T-helper 2 cell treated with Interferon-gamma antibody and Interleukin-4, amounts not matched to agents 5 μg/mL and 100 μg/mL, for 36 hours (primary cell): ENCODE measurements around the gene GATA6.
"Not testable (repeated sequence)": the region's sequence is repeated elsewhere in the genome, so short reads cannot be mapped to it uniquely, and the experiment has no call there.

Experiments used
- DNase-seq: peaks from one replicate; pipeline ENCODE4 v3.0.0; 2021; ENCODE audit warnings: low spot score
- H3K27ac Mint-ChIP-seq: one replicate; pipeline ENCODE4 v1.8.0; 2021; ENCODE audit warnings: mild to moderate bottlenecking, mixed read lengths
- H3K27me3 Mint-ChIP-seq: one replicate; pipeline ENCODE4 v1.8.0; 2021; ENCODE audit warnings: low read depth, mixed read lengths
- H3K36me3 Mint-ChIP-seq: one replicate; pipeline ENCODE4 v1.8.0; 2021; ENCODE audit warnings: low read depth, mixed read lengths
- H3K4me1 Mint-ChIP-seq: one replicate; pipeline ENCODE4 v1.8.0; 2021; ENCODE audit warnings: low read depth, mixed read lengths
- H3K4me3 Mint-ChIP-seq: one replicate; pipeline ENCODE4 v1.8.0; 2022; ENCODE audit warnings: mild to moderate bottlenecking, moderate library complexity, mixed read lengths
- H3K9me3 Mint-ChIP-seq: one replicate; pipeline ENCODE4 v1.8.0; 2021; ENCODE audit warnings: mixed read lengths

The GATA6 gene

DNA sequence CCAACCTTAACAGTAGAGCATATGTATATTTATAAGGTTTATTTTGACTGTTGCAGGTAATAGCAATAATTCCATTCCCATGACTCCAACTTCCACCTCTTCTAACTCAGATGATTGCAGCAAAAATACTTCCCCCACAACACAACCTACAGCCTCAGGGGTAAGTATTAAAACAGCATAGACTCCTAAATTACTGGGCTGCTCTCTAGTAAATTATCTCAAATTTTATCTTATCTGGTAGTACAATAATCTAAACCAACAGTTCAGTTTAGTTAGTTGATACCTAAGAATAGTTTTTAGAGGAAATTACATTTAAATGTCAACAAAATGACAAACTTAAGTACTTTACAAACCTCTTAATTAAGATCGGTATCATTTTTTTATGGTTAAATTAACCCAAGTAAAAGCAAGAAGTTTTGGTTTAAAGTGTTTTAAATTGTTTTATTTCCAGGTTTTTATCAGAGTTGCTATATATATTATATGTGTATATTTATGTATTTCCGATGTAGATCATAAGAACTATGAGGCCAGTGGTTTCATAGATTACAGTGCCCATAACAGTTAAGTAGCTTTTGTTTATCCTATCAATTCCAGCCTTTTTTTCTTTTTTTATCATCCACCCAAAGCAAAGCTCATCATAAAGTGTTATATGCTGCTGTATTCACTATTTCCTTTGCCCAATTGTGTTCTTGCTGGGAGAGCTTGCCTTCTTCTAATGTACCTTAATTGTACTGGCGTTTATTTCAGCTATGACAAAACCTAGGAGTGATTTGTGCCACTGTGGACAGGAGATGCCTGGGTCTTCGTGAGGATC, 13.7 kb downstream of the GATA6 start:
- no peak for DNase-seq

DNA sequence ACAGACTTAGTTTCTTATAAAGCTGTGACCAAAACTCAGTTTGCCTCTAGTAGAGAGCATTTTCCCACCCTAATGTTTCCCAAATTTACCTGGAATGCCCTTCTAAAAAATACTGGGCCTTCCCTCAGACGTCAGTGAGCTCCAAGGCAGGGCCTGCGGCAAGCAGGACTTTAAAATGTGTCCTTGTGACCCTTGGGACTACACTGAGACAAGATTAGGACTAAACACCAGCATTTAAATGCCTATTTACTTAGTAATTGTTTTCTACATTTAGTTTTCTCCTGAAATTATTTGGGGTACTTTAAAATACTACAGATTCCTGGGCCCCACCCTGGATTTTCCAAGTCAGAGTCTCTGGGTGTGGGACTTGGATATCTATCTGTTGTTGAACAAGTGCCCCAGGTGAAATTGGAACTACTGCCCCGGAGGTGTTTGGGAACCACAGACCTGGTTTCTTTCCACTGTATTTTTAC, 14.3 kb downstream of the GATA6 start:
- Mint-ChIP-seq H3K9me3 (no peaks in the 10 kb centered on the region), H3K4me1 (no peaks in the 10 kb centered on the region), H3K27me3 (peaks cover 4% of the 10 kb centered on the region), H3K36me3 (no peaks in the 10 kb centered on the region), H3K4me3 (no peak overlapping the region), H3K27ac (no peak overlapping the region)
- no peak for DNase-seq

More for the DNA sequence above, 13.7 kb downstream of the GATA6 start:
- Mint-ChIP-seq H3K4me3 (no peak overlapping the region), H3K27me3 (peaks cover 4% of the 10 kb centered on the region), H3K4me1 (no peaks in the 10 kb centered on the region), H3K36me3 (no peaks in the 10 kb centered on the region), H3K9me3 (no peaks in the 10 kb centered on the region), H3K27ac (no peak overlapping the region)

DNA sequence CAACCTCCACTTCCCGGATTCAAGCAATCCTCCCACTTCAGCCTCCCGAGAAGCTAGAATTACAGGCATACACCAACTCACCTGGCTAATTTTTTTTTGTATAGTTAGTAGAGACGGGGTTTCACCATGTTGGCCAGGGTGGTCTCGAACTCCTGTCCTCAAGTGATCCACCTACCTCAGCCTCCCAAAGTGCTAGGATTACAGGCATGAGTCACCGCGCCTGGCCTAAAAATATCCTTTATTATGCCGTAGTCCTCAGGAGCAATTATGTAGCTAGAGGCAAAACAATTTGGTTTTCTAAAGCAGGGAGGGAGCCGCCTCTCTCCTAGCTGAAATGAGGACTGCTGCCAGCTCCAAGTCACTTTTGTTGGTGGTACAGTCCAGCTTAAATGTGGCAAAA, 15.2 kb downstream of the GATA6 start:
- H3K4me1 Mint-ChIP-seq, H3K36me3 Mint-ChIP-seq, H3K9me3 Mint-ChIP-seq, H3K27me3 Mint-ChIP-seq, H3K4me3 Mint-ChIP-seq, H3K27ac Mint-ChIP-seq, DNase-seq: not testable (repeated sequence)

DNA sequence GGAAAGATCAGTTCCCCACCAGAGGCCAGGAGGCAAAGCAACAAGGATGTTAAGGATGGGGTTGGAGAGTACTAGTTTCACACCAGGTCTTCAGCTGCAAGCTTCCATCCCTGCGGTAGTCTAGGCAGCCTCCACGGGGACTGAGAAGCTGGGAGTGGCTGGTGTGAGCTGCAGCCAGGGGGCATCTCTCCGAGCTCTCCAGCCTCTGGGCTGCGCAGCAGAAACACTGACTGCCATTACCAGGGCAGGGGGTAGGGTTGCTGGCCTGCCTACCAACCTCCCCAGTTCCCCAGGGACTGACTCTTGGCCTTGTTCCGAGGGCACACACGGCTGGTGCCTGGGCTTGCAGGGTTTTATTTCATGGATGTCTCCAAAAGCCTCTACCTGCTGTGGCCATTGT, 15.9 kb downstream of the GATA6 start:
- H3K27ac Mint-ChIP-seq = no peak overlapping the region

DNA sequence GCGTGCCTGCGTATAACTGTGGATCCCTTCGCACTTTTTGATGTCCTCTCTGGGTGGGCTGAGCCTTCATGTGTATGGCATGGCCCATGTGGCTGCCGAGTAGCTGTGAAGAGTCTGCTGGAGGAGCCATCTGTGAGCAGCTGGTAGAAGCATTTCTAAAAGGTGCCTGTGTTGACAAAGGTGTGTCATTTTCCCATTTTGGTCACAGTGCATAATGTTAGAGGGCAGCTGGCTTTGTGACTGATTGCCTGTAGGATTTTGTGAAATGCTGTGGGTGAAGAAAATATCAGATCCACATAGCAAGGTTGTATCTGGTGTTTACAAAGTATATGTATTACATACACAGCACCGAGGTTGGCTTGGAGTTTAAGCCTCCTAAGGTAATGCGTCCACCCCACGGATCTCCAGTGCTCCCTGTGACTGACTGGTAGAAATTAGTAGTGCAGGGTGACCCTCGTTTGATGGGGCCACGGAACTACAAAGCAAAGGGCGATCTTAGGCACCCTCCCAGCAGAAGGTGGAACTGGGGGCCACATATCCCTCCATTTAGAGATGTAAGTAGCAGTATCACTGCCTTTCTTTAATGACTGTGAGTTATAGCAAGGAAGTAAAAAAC, 16.5 kb downstream of the GATA6 start:
- Mint-ChIP-seq H3K36me3 (no peaks in the 10 kb centered on the region), H3K4me3 (no peak overlapping the region), H3K9me3 (no peaks in the 10 kb centered on the region), H3K4me1 (no peaks in the 10 kb centered on the region), H3K27ac (no peak overlapping the region), H3K27me3 (peaks cover 6% of the 10 kb centered on the region)
- DNase-seq = no peak

More for the DNA sequence above, 15.9 kb downstream of the GATA6 start:
- H3K27me3 Mint-ChIP-seq = peaks cover 2% of the 10 kb centered on the region
- H3K9me3 Mint-ChIP-seq = no peaks in the 10 kb centered on the region
- no peaks in the 10 kb centered on the region for H3K4me1 Mint-ChIP-seq
- no peak overlapping the region for H3K4me3 Mint-ChIP-seq
- DNase-seq = no peak
- H3K36me3 Mint-ChIP-seq = no peaks in the 10 kb centered on the region

- Mint-ChIP-seq H3K27ac (no peak overlapping the region), H3K4me3 (no peak overlapping the region), H3K36me3 (no peaks in the 10 kb centered on the region), H3K27me3 (peaks cover 7% of the 10 kb centered on the region), H3K4me1 (no peaks in the 10 kb centered on the region), H3K9me3 (no peaks in the 10 kb centered on the region)
- no peak for DNase-seq
These were observed 17.1 kb downstream of the GATA6 start for GRCh38 chr18:22186484-22186971.

GRCh38 chr18:22188559-22189267, 19.3 kb downstream of the GATA6 start:
- DNase-seq = no peak
- Mint-ChIP-seq H3K4me1 (no peaks in the 10 kb centered on the region), H3K27me3 (peaks cover 7% of the 10 kb centered on the region), H3K9me3 (no peaks in the 10 kb centered on the region), H3K27ac (no peak overlapping the region), H3K4me3 (no peak overlapping the region), H3K36me3 (no peaks in the 10 kb centered on the region)

DNA sequence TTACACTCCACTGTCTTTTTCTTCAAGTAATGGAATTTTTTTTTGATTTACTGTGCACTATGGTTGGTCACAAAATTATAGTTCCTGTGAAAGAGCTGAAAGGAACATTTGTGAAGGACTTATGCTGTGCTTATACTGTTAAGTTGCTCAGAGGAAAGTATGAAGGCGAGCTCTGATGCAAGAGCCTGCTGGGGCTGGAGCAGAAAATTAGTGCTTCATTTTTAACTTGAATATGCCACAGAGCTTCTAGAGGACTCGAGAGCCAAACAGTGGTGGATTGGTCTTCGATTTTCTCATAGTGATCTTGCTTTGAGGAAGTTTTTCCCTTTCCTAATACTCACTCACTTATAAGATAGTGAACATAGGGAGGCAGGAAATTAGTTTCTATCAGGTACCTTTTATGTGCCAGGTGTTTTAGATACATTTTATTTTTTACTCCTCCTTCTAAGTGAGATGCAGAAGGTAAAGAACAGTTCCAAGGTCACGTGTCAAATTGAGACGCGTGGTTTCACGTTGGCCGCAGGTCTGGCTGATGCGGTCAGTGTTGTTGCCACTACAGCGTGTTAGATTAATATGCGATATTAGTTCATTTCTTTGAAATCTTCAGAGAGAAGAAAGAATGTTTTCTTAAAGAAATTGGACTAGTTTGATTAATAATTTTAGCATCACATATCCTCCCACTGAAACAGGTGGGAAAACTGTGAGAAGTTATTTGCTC, 20.2 kb downstream of the GATA6 start:
- no peaks in the 10 kb centered on the region for H3K9me3 Mint-ChIP-seq
- peaks cover 7% of the 10 kb centered on the region for H3K27me3 Mint-ChIP-seq
- no peak overlapping the region for H3K4me3 Mint-ChIP-seq
- no peak overlapping the region for H3K27ac Mint-ChIP-seq
- no peaks in the 10 kb centered on the region for H3K36me3 Mint-ChIP-seq
- H3K4me1 Mint-ChIP-seq = no peaks in the 10 kb centered on the region
- no peak for DNase-seq

DNA sequence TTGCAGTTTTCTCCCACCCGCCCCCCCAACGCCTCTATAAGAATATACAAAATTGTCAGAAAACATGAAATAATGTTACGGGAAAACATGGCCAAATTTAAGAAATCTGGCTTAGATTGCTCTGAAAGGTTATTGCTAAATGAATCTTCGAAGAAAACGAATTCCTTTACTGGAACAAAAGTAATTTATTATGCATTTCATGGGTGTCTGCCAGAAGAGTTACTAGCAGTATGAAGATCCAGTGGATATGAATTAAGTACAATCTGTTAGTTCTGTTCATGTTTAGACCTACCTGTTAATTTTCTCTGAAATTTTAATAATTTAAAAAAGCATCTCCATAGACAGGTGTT, 21.9 kb downstream of the GATA6 start:
- Mint-ChIP-seq H3K27me3 (peaks cover 7% of the 10 kb centered on the region), H3K9me3 (no peaks in the 10 kb centered on the region), H3K4me1 (no peaks in the 10 kb centered on the region), H3K4me3 (no peak overlapping the region), H3K36me3 (no peaks in the 10 kb centered on the region), H3K27ac (no peak overlapping the region)
- no peak for DNase-seq

DNA sequence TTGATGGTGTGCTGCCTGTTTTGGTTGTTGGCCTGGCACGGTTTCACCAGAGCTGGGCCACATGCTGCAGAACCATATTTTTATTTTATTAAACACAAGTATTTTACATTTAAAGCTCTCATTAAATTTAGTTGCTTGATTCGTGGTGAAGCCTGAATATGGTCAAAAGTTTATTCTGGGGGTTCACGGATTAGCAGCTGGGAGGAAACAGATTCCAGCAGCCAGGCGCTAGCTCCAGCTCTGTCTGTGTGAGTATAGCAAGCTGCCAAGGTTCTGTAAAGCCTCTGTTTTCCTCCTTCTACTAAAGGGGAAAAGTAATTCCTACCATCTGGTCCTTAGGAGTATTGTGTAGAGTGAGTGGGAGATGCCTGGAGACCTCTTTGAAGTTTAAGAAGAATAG, 22.5 kb downstream of the GATA6 start:
- Mint-ChIP-seq H3K4me3 (no peak overlapping the region), H3K4me1 (no peaks in the 10 kb centered on the region), H3K36me3 (no peaks in the 10 kb centered on the region), H3K27ac (no peak overlapping the region), H3K27me3 (peaks cover 7% of the 10 kb centered on the region), H3K9me3 (no peaks in the 10 kb centered on the region)
- no peak for DNase-seq

GRCh38 chr18:22193466-22193865, 24.1 kb downstream of the GATA6 start:
- Mint-ChIP-seq H3K36me3 (no peaks in the 10 kb centered on the region), H3K27me3 (peaks cover 7% of the 10 kb centered on the region), H3K4me1 (no peaks in the 10 kb centered on the region), H3K9me3 (no peaks in the 10 kb centered on the region), H3K27ac (no peak overlapping the region), H3K4me3 (no peak overlapping the region)
- DNase-seq = no peak

DNA sequence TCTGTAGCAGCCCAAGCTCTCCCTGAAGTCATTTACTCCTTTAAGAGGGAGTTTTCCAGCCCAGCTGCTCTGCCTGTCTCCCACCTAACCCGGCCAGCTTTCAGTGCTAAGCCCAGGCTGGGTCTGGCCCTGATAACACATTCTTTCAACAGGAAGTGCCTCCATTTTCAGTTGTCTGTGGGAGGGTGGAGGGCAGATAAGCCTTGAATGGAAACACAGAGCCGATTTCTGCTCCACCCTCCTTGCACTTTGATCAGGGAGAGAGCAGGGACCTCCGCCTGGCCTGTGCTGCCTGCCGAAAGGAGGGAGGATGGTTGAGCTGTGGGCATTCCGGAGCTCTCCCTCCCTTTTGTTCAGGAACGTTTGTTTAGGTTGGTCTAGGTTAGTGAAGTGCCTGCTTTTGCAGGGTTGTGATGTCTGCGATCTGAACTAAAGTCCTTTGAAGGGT, 24.8 kb downstream of the GATA6 start:
- H3K27ac Mint-ChIP-seq = no peak overlapping the region
- no peaks in the 10 kb centered on the region for H3K9me3 Mint-ChIP-seq
- no peak overlapping the region for H3K4me3 Mint-ChIP-seq
- H3K4me1 Mint-ChIP-seq = no peaks in the 10 kb centered on the region
- DNase-seq = no peak
- H3K36me3 Mint-ChIP-seq = no peaks in the 10 kb centered on the region
- peaks cover 7% of the 10 kb centered on the region for H3K27me3 Mint-ChIP-seq

- Mint-ChIP-seq H3K36me3 (no peaks in the 10 kb centered on the region), H3K9me3 (no peaks in the 10 kb centered on the region)
These were observed 25.7 kb downstream of the GATA6 start for GRCh38 chr18:22195052-22195451.

More at GRCh38 chr18:22195052-22195451, 25.7 kb downstream of the GATA6 start:
- DNase-seq = no peak
- H3K4me1 Mint-ChIP-seq = no peaks in the 10 kb centered on the region
- H3K27me3 Mint-ChIP-seq = peaks cover 7% of the 10 kb centered on the region
- no peak overlapping the region for H3K27ac Mint-ChIP-seq
- H3K4me3 Mint-ChIP-seq = no peak overlapping the region
